K562 (cell line): ENCODE measurements around the gene CFAP20. TPM values are rescaled to one million over a fixed set of nuclear protein-coding genes. Genes with fewer than 3 reads are reported as not detected.

Source experiments
- ATAC-seq: fragments of 200-7000 bp; cut with Tn5 transposase; 3 replicates; pipeline ENCODE4 v1.9.1; 2020; ENCODE audit warnings: moderate library complexity
- BruUV-seq: library from RNA; stranded (reverse); fragments of 400-500 nt; replicated peaks from 2 replicates; lab custom pipeline; 2021; lab: Mats Ljungman, UMichigan
- CTCF ChIA-PET: fragments of 300-600 bp; formaldehyde crosslinking; extraction: SDS; loops from one replicate; lab custom pipeline; 2021; ENCODE audit warnings: low intra/inter-chr PET ratio; lab: Yijun Ruan, JAX
- POLR2A ChIA-PET: fragments of 300-600, 350-650 bp; sonication (Branson Sonifier 250); formaldehyde crosslinking; extraction: SDS; loops from one replicate; lab custom pipeline; 2021; ENCODE audit warnings: antibody characterized with exemption, inconsistent platforms; lab: Yijun Ruan, JAX
- DNase-seq, 4 experiments: peaks; one replicate each; pipeline versions ENCODE4 v3.0.0 to v3.0.0-alpha.2; 2011 to 2018; ENCODE audit warnings: low spot score in 3 of 4, mixed read lengths in 3 of 4; ENCODE audit errors: extremely low read depth in 1 of 4
- FAIRE-seq: peaks from 2 replicates; lab custom pipeline; 2011; peaks lifted over from hg19 to GRCh38; lab: Jason Lieb, UNC
- H2AFZ ChIP-seq: 2 replicates; pipeline ENCODE4 v1.6.0; 2011; ENCODE audit warnings: low read depth, low read length, control low read depth, inconsistent platforms
- H3K27ac ChIP-seq: fragments of 200-600 bp; 3 replicates; pipeline ENCODE4 v1.8.0; 2011; ENCODE audit warnings: low read depth, mild to moderate bottlenecking, control low read depth, inconsistent platforms, low read length, moderate library complexity, mixed read lengths; ENCODE audit errors: extremely low read depth
- H3K27me3 ChIP-seq, 2 experiments: fragments of 300-600 bp in 1 of 2; 2 replicates in 1 of 2; 3 replicates in 1 of 2; pipeline versions ENCODE4 v1.6.0 to v1.8.0; 2011; ENCODE audit warnings: inconsistent platforms in 2 of 2, low read length in 2 of 2, mild to moderate bottlenecking in 1 of 2, mixed read lengths in 1 of 2, moderate library complexity in 1 of 2; ENCODE audit not compliant: control insufficient read depth in 2 of 2, insufficient read depth in 2 of 2
- H3K36me3 ChIP-seq: fragments of 300-600 bp; 3 replicates; pipeline ENCODE4 v1.8.0; 2011; ENCODE audit warnings: mild to moderate bottlenecking, low read length, inconsistent platforms; ENCODE audit not compliant: control insufficient read depth, insufficient read depth
- H3K4me1 ChIP-seq, 2 experiments: fragments of 200-600 bp in 1 of 2; replicated peaks in 1 of 2; 2 replicates in 1 of 2; 3 replicates in 1 of 2; pipeline versions ENCODE4 v1.5.1 to v1.8.0; 2011; ENCODE audit warnings: inconsistent platforms in 2 of 2, low read length in 2 of 2, mild to moderate bottlenecking in 1 of 2, mixed read lengths in 1 of 2, moderate library complexity in 1 of 2; ENCODE audit not compliant: control insufficient read depth in 2 of 2, insufficient read depth in 2 of 2
- H3K4me2 ChIP-seq: 2 replicates; pipeline ENCODE4 v1.6.1; 2011; ENCODE audit warnings: low read length, control low read depth, inconsistent platforms, mixed read lengths; ENCODE audit not compliant: insufficient read depth
- H3K4me3 ChIP-seq: fragments of 200-600 bp; sonication (generic), shearing (Covaris generic); 2 replicates; pipeline ENCODE4 v1.5.1; 2016; ENCODE audit warnings: control low read depth, inconsistent platforms
- H3K79me2 ChIP-seq: fragments of 200-600 bp; 3 replicates; pipeline ENCODE4 v1.8.0; 2011; ENCODE audit warnings: low read length, inconsistent platforms; ENCODE audit not compliant: control insufficient read depth, insufficient read depth
- H3K9ac ChIP-seq, 2 experiments: 2 replicates each; pipeline versions ENCODE4 v1.6.0 to v1.6.1; 2011; ENCODE audit warnings: low read depth in 2 of 2, low read length in 2 of 2, control low read depth in 1 of 2, inconsistent platforms in 1 of 2, mild to moderate bottlenecking in 1 of 2, mixed read lengths in 1 of 2; ENCODE audit not compliant: insufficient read depth in 1 of 2
- H3K9me1 ChIP-seq: one replicate; pipeline ENCODE4 v1.6.0; 2011; ENCODE audit warnings: inconsistent platforms, mild to moderate bottlenecking, low read length, moderate library complexity; ENCODE audit not compliant: control insufficient read depth, insufficient read depth
- H3K9me3 ChIP-seq: replicated peaks from 2 replicates; pipeline ENCODE4 v1.5.1; 2011; ENCODE audit warnings: low read depth, low read length, inconsistent platforms; ENCODE audit not compliant: control insufficient read depth, insufficient read depth
- H4K20me1 ChIP-seq: replicated peaks from 2 replicates; pipeline ENCODE4 v1.6.1; 2011; ENCODE audit warnings: low read length, inconsistent platforms, mixed read lengths; ENCODE audit not compliant: control insufficient read depth, insufficient read depth
- ATF3 ChIP-seq, 2 experiments: fragments of 450-650 bp in 1 of 2; sonication (generic) in 1 of 2; formaldehyde crosslinking in 1 of 2; IDR thresholded peaks in 1 of 2; conservative IDR thresholded peaks in 1 of 2; 2 replicates each; pipeline versions ENCODE4 v1.6.1 to v1.8.1; 2016 to 2023; ENCODE audit warnings: mild to moderate bottlenecking in 2 of 2, moderate library complexity in 2 of 2, inconsistent platforms in 1 of 2, missing genetic modification reagents in 1 of 2
- CC2D1A ChIP-seq: fragments of 450-650 bp; IDR thresholded peaks from 2 replicates; pipeline ENCODE4 v1.6.1; 2017; ENCODE audit warnings: mild to moderate bottlenecking
- OTX1 ChIP-seq: fragments of 450-650 bp; formaldehyde crosslinking; IDR thresholded peaks from 2 replicates; pipeline ENCODE4 v1.4.0; 2022; ENCODE audit warnings: mild to moderate bottlenecking
- PCBP1 ChIP-seq: fragments of 200-400 bp; formaldehyde crosslinking; IDR thresholded peaks from 2 replicates; pipeline ENCODE4 v1.6.1; 2018; ENCODE audit warnings: mild to moderate bottlenecking, low read depth, low read length; ENCODE audit not compliant: poor library complexity, severe bottlenecking
- RBM39 ChIP-seq: fragments of 200-400 bp; formaldehyde crosslinking; optimal IDR thresholded peaks from 2 replicates; pipeline ENCODE3; 2018; ENCODE audit warnings: low read depth, low read length
- THAP12 ChIP-seq: fragments of 250-450 bp; sonication (Bioruptor Pico); IDR thresholded peaks from 2 replicates; pipeline ENCODE4 v1.9.0; 2021; ENCODE audit warnings: mild to moderate bottlenecking, inconsistent platforms
- ZBTB17 ChIP-seq: fragments of 450-650 bp; formaldehyde crosslinking; IDR thresholded peaks from 2 replicates; pipeline ENCODE4 v1.4.0; 2020; ENCODE audit warnings: mild to moderate bottlenecking
- ZNF408 ChIP-seq: fragments of 250-450 bp; sonication (Bioruptor Pico); IDR thresholded peaks from 2 replicates; pipeline ENCODE4 v1.4.0; 2020; ENCODE audit warnings: low read depth, mild to moderate bottlenecking, moderate library complexity
- WGBS: fragments of 100-300 bp; shearing (Covaris generic); methylation state at CpG from one replicate; pipeline ENCODE4 v1.1.6; 2016; ENCODE audit warnings: low coverage, mixed read lengths; ENCODE audit not compliant: insufficient coverage; ENCODE audit errors: missing lambda C conversion rate; 5-methylcytosine and 5-hydroxymethylcytosine counted together
- in situ Hi-C: fragments of 300-500 bp; cut with MboI; formaldehyde crosslinking; loops from 4 replicates; pipeline ENCODE4 v1.15.0; 2018; ENCODE audit warnings: inconsistent platforms, mixed read lengths
- intact Hi-C: fragments of 100-400 bp; cut with micrococcal nuclease; formaldehyde crosslinking; loops from 2 replicates; pipeline ENCODE4 v1.14.2; 2022
- polyA plus RNA-seq, 8 experiments: library from polyadenylated mRNA; depleted of rRNA in 4 of 8; stranded (reverse) in 5 of 8; unstranded in 3 of 8; fragments of >200 nt; fragmentation: Nextera tagmentation in 2 of 8; fragmentation: Illumina TruSeq in 1 of 8; extraction: Ambion mirVana in 2 of 8; extraction: Trizol in 1 of 8; gene quantifications; 2 replicates each; pipeline versions ENCODE4 v1.2.1 to v1.2.3, GENCODE V29; 2011 to 2014; ENCODE audit warnings: inconsistent platforms in 1 of 8, missing spikeins in 1 of 8
- total RNA-seq, 7 experiments: library from RNA; depleted of rRNA in 6 of 7; stranded (reverse); fragments of >200 nt in 6 of 7; fragmentation: Illumina TruSeq in 2 of 7; extraction: Trizol in 2 of 7; gene quantifications; 2 replicates each; pipeline versions ENCODE4 v1.2.1 to v1.2.3, GENCODE V29; 2011 to 2021; ENCODE audit warnings: low replicate concordance in 1 of 7

Gene CFAP20
- total and polyA plus RNA-seq, 9 of the 15 experiments (the other 6 are each of a cell fraction or from before 2014, with no cell fraction given) = 20.5 to 90.5 (median 75.3) TPM

- no peak for TF ChIP-seq THAP12 (CRISPR knock-in tag)
- no peak for TF ChIP-seq OTX1
- TF ChIP-seq ZNF408 (CRISPR knock-in tag) = no peak
- no peak for TF ChIP-seq PCBP1
- no peak for TF ChIP-seq ATF3 (IDR thresholded peaks at IDR 0.05)
- no peak for TF ChIP-seq ATF3 (CRISPR knock-in tag; conservative IDR thresholded peaks at IDR 0.05)
Observed at GRCh38 chr16:58107709-58108108, 21.5 kb downstream of the CFAP20 start (continued).

GRCh38 chr16:58107228-58107627, 22.0 kb downstream of the CFAP20 start:
- intact Hi-C loops = no loop called here
- 0% methylated on average over 2 of the region's 2 CpGs for WGBS
- CTCF ChIA-PET = no interaction called here

More at GRCh38 chr16:58107228-58107627, 22.0 kb downstream of the CFAP20 start:
- Histone ChIP-seq H3K79me2 (no peaks in the 10 kb centered on the region), H3K4me1 (no peaks in the 10 kb centered on the region; a peak in 1 of 5 replicates), H3K9me1 (no peaks in the 10 kb centered on the region), H3K36me3 (no peaks in the 10 kb centered on the region), H4K20me1 (no peaks in the 10 kb centered on the region), H3K4me3 (no peak overlapping the region), H3K9me3 (no peaks in the 10 kb centered on the region), H3K4me2 (no peak overlapping the region), H3K27me3 (no peaks in the 10 kb centered on the region; a peak in 1 of 5 replicates), H3K9ac (no peak overlapping the region), H2AFZ (no peak overlapping the region), H3K27ac (no peak overlapping the region)
- TF ChIP-seq CC2D1A = no peak
- no peak for TF ChIP-seq RBM39
- TF ChIP-seq ZBTB17 (CRISPR knock-in tag) = no peak
- in situ Hi-C loops = no loop called here
- DNase-seq (no peak), ATAC-seq (no peak), FAIRE-seq (no peak)
- POLR2A ChIA-PET = interaction anchor here (1.1 kb wide), 2 partner anchors 9 to 13 kb away, joined by 3 to 7 read pairs; no protein-coding TSS in a partner anchor
- no TSS peak for BruUV-seq
